GM19328 (cell line): Measurements from ENCODE around the gene CDC42BPB.

Experiments used
- ATAC-seq: cut with Tn5 transposase; IDR thresholded peaks from one replicate; pipeline ENCODE4 v1.9.1; 2021; ENCODE audit warnings: mild to moderate bottlenecking, moderate library complexity; ENCODE audit not compliant: unreplicated experiment

The CDC42BPB gene

GRCh38 chr14:103074729-103075367, 17.5 kb upstream of the CDC42BPB start:
- no peak for ATAC-seq

- no peak for ATAC-seq
Observed at GRCh38 chr14:103073876-103074728, 16.8 kb upstream of the CDC42BPB start.

DNA sequence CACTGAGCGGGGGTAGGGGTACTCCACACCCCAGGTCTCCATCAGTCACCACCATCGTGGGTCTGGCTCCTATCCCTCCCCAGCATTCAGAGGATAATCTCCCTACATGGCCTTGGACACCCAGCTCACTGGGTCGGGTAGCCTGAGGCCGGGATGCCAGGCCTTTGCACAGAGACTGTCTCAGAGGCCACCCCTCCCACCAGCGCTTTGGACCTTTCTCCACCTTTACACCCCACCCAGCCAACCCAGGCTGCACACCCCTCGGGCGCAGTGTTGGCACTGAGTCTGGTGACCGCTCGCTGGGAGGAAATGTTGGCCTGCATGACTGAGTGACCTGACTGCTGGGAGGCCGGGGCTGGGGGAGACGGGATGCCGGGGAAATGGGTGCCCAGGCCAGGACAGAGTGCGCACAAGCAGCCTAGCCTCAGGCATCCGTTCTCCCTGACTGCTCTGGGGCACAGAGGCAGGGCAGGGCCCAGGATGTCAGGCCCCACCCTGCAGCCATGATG, 16.1 kb upstream of the CDC42BPB start:
- no peak for ATAC-seq

- no peak for ATAC-seq
Observed at GRCh38 chr14:103072595-103073366, 15.4 kb upstream of the CDC42BPB start.

DNA sequence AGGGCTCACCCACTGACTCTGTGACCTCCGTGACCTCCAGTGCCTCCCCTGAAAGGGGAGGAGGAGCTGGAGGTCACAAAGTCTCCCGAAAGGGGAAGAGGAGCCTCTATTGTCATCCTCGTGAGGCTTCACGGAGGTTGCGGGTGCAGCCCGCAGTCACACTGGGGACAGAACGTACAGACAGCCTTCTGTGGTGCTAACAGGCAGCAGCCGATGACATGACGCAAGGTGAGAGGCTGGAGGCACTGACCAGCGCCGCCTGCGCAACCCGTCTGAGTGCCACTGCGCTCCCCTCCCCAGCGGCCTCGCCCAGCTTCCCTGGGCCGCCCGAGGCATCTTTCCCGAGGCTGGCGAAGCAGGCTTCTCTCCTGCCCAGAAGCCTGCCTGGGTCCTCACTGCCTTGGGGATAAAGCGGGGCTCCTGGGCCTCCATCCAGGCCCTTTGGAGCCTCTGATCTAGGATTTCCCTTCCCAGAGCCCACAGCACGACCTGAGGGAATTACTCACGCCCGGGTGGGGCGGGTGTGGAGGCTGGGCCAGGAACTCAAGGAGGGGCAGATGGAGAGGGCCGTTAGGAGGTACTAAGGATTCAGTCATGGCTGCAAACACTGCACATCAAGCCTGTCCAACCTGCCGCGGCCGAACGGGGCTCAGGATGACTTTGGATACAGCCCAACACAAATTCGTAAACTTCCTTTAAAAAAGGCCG, 14.3 kb upstream of the CDC42BPB start:
- ATAC-seq, result no peak

DNA sequence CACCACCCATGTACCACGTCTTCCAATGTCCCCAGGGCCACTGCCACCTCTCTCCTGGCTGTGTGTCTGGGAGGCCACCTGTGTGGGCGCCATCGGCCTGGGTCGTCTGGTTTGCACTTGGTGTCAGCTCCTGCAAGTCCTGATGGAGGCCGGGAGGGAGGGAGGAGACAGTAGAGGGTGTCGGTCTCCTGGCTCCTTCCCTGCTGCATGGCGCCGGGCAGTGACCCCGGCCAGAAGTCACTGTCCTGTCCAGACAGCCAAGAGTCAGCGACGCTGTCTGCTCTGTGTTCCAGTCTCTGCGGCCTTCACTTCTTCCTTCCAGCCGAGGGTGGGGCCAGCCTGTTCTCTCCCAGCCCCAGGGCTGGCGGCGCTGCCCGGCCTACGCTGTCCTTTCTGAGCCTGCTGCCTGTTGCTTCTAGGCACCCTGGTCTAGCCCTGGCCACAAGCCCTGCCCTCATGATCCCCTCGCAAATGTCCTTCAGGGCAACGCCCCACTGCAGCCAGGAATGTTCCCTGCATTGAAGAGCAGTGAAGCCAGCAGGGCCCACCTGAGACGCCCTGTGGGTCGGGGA, 13.7 kb upstream of the CDC42BPB start:
- no peak for ATAC-seq

DNA sequence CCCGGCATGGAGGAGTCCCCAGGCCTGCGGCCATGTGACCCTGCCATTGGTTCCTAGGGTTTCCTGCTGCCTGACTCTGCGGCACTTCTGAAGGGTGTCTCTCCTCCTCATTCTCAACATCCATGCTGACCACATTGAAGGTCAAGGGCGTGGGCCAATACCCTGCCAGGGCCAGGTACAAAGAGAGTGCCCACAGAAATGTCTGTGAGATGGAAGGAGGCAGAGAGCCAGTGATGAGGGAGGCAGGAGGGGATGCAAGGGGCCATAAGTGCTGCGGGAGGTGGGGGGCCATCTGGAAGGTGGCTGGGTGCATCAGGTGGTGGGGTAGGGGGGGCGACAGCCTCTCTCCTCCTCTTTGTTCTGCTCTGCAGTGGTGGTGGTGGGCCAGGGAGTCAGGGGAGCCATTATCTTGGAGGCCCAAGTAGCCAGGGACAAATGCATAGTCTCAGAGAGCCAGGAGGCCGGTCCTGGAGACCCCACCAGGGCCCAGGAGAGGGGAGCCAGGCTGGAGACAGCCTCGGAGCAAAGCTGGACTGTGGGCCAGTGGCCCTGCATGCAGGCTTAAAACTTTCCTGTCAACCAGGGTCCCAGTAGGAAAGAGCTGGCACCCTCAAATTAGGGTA, 13.0 kb upstream of the CDC42BPB start:
- ATAC-seq, result no peak

- ATAC-seq, result no peak
Observed at GRCh38 chr14:103068351-103069073, 11.2 kb upstream of the CDC42BPB start.

- ATAC-seq, result no peak
Observed at GRCh38 chr14:103067231-103067954, 10.0 kb upstream of the CDC42BPB start.

GRCh38 chr14:103066399-103066798, 9.1 kb upstream of the CDC42BPB start:
- no peak for ATAC-seq

DNA sequence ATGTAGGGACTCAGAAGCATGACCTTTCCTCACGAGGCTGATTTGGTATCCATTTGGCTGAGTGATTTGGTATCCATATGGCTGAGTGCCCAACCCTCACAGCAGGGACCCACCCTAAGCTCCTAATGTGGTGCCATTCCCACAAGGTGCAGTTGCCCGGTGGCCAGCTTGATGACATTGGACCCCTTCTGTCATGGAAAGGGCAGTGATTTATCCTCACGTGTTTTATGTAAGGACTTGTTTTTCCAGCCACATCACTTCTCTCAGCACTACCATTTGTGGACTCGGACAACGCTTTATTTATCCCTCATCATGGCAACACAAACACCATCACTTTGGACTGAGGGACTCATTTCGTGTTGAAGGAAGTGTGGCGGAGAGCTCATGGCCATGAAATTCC, 8.5 kb upstream of the CDC42BPB start:
- ATAC-seq, result no peak

GRCh38 chr14:103064978-103065377, 7.6 kb upstream of the CDC42BPB start:
- no peak for ATAC-seq

DNA sequence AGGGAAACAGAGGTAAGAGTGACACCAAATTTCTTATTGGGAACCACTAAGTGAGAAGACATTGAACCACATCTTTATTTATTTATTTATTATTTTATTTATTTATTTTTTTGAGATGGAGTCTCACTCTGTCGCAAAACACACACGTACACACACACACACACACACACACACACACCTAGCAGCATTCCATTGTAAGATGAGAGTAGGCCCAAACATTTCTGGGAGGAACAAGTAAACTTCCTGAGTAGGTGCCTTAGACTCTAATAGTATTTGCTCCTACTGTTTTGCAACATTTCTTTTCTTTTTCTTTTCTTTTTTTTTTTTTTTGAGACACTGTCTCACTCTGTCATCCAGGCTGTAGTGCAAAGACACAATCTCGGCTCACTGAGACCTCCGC, 7.1 kb upstream of the CDC42BPB start:
- ATAC-seq, result no peak

GRCh38 chr14:103061482-103061976, 4.2 kb upstream of the CDC42BPB start:
- no peak for ATAC-seq

DNA sequence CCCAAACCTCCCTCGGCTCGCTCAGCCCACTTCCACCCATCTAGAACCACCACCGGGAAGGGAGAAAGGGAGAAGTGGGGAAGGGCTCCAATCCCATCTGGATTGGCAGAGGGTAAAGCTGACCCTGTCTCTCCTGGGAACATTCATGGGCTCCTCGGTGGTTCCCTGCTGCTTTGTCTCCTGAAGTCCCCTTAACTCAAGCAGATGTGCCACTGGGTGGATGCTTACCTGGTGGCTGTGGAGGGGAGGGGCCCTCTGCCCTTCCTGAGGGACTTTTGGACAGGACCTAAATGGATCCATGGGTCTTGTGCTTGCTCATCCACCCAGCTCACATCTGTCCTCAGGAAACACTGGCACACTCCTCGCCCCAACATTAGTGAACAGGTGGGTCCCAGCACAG, 2.2 kb upstream of the CDC42BPB start:
- no peak for ATAC-seq

GRCh38 chr14:103058164-103059055, 1.1 kb upstream of the CDC42BPB start:
- no peak for ATAC-seq

GRCh38 chr14:103057028-103057371, 349 bp downstream of the CDC42BPB start:
- ATAC-seq, result peak; percentile 24
